ENCODE data around the gene CAMSAP3.
"Not testable (repeated sequence)": the region's sequence is repeated elsewhere in the genome, so short reads cannot be mapped to it uniquely, and the experiment has no call there.

Gene CAMSAP3

DNA sequence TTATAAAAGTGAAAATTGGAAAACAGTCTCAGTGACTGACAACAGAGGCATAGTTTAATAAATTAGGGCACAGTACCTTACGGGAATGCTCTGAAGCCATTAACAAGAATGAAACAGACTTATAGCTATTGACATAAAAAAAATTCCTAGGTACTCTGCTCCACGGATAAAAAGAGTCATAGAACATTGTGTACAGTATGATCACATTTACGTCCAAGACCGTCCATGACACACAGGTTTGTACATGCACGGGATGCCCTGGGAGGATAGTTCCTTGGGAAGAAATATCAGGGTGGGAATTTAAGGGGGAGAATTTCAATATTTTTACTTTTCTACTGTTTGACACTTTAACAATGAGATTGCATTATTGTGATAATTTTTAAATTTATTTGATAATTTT is 24.9 kb upstream of the CAMSAP3 start:
- no peak for DNase-seq

DNA sequence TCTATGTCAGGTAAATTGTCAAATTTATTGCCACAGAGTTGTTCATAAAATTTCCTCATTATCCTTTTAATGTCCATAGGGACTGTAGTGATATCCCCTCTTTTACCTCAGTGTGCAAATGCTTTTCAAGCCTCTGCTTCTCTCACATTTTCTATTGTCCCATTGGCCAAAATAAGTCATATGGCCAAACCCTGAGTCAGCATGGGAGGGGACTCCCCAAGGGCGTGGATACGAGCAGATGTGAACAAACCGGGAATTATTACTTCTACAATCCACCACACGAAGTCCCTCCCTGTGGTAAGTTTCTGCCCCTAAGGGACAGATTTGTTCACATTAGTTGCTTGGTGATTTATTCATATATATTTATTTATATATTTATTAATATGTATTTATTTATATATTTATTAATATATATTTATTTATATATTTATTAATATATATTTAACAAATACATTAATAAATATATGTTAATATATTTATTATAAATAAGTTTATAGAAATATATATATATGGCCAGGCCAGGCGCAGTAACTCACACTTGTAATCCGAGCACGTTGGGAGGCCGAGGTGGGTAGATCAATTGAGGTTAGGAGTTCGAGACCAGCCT is 20.1 kb upstream of the CAMSAP3 start:
- no peak for DNase-seq

DNA sequence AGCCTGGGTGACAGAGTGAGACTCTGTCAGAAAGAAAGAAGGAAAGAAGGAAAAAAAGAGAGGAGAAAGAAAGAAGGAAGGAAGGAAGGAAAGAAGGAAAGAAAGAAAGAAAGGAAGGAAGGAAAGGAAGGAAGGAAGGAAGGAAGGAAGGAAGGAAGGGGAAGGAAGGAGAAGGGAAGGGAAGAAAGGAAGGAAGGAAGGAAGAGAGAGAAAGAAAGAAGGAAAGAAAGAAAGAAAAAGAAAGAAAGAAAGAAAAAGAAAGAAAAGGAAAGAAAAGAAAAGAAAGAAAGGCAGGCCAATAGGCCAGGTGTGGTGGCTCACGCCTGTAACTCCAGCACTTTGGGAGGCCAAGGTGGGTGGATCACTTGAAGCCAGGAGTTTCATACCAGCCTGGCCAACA is 18.2 kb upstream of the CAMSAP3 start:
- DNase-seq, result not testable (repeated sequence)

DNA sequence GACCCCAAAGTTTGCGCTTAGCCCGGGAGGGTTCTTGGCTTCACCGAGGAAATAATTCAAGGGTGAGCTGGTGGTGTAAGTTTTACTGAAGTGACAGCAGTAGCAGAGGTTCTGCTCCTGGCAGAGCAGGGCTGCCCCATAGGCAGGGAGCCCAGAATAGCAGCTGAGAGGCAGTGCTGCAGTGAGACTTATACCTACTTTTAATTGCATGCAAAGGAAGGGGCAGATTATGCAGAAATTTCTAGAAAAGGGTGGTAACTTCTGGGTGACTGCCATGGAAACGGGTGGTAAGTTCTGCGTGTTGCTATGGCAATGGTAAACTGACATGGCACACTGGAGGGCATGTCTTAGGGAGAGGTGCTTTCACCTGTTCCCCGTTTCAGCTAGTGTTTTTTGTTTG is 17.5 kb upstream of the CAMSAP3 start:
- no peak for DNase-seq

DNA sequence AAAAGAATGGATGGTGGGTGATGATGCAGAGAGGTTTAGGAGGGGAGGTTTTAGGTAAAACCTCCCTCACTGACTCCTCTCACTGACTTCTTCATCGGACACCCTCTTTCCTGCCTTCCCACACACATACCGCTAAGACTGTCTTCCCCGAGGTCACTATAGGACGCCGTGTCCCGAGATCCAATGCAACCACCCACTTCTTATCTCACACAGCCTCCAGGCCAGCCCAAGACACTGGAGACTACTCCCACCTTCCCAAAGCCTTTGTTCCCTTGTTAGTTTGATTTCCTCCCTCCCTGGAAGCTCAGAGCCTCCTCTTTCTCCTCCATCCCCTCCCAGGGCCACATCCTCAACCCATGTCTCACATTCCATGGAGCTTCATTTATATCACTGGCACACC is 16.5 kb upstream of the CAMSAP3 start:
- DNase-seq, result no peak

DNA sequence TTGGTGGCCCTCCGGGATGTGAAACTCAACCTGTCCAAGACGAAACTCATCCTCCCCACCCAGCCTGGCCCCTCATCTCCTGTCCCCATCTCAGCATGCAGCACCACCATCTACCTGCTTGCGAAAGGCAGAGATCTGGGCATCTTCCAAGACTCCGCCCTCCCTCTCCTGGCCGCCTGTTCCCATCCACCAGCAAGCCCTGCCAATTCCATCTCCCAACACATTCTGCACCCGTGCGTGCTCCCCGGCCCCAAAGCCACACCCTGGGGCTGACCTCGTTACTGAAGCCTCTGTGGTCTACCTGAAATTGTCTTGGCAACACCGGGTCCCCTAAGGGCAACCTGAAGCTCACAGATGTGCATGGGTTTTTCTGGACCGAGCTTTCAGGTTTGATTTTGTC is 13.2 kb upstream of the CAMSAP3 start:
- DNase-seq, result no peak

DNA sequence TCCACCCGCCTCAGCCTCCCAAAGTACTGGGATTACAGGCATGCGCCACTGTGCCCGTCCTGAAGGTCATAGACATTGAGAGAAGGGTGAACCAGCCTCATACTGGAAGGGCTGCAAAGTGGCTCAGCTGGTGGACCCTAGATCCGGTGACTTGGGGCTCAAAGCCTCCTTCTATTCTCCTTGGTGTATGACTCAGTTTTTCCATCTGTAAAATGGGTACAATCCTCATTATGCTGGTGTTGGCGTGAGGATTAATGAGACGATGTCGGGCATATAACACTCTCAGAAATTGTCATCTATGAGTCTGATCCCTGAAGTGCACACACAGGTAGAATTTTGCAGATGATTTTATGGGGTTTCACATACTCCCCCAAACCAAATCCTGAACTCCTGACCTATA is 5.8 kb upstream of the CAMSAP3 start:
- no peak for DNase-seq

DNA sequence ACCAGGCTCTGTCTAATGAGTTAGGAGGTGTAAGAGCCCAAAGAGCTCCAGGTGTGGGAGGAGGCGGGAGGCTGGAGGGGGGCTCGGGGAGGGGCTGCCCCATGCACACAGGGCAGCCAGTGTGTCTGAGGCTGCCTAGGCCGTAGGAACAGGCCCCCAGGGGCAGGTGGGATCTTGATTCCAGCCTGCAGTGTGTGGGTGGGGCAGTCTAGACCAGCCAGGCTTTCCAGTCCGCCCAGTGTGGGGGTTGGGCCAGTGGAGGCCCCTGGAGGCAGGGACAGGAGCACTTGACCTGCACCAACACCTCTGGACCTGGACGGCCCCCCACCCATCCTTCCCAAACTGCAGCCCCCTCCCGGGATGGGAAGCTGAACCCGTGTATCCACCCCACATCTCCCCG is 5.4 kb upstream of the CAMSAP3 start:
- DNase-seq, result no peak

DNA sequence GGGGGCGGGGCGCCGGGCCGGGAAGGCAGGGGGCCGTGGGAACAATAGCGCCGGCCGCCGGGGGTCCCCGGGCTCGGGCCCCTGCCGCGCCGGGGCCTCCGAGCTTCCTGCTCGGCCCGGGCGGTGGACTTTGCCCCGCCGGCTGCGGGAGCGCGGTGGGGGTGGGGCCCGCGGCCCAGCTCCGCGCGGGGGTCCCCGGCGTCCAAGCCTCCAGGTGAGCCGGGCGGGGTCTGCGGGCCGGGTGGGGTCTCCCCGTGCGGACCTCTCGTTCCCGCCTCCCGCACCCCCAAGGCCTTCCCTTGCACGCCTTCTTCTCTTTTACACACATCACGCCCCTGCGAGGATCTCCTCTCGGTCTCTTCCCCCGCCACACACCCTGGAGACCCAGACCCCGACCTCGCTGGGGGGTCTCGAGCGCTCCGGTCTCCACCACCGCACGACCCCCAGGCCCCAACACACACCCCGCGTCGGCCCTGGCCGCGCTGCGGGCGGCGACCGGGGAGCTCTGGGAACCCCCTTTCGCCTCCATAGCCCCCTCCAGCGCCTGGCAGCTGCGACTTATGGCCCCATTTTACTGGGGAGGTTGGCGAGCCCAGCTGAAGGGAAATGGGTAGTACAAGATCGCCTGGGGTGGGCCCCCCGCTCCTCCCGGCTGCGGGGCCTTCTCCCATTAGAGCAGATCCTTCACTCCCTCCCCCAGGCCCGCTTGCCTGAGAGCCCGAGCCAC is 711 bp downstream of the CAMSAP3 start:
- DNase-seq, result no peak

DNA sequence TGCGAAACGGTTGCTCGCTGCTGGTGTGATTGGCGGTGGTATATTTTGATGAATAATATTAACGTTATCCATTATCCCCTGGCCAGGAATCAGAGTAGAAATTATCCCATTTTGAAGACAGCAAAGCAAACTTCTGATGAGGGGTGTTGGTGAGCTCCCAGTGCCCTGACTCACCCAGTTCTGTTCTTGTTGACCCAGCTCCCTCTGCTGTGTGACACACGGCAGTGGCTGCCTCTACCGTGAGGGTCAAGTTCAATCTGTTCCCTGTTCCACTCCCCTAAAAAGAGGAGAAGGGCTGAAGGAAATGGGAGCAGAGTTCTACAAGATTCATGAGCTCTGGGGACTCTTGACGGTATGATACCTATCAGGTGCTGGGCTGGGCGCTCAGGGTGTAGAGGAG is 2.0 kb downstream of the CAMSAP3 start:
- DNase-seq, result no peak

DNA sequence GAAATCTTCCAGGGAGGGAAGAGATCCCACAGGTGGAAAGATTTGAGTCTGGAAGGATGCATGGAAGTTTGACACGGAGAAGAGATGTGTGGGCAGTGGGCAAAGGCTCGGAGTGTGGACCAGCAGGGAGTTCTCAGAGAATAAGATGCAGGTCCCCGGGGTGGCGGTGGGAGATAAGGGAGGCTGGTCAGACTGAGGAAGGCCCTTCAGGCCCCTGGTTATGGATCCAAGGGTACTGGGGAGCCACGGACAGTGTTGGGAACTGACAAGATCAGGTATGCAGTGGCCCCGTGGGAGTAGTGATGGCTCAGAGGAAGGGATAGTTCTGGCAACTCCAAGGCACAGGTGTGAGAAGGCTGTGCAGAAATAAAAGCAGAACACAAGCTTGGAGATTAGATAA is 2.5 kb downstream of the CAMSAP3 start:
- no peak for DNase-seq

DNA sequence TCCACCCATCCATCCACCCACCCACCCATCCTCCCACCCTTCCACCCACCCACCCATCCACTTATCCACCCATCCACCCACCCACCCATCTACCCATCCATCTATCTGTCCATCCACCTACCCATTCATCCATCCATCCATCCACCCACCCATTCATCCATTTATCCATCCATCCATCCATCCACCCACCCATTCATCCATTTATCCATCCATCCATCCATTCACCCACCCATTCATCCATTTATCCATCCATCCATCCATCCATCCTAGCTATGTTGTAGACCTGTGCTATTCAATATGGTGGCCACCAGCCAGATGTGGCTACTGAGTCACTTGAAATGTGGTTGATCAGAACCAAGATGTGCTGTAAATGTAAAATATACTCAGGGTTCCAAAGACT is 5.1 kb downstream of the CAMSAP3 start:
- DNase-seq, result no peak

DNA sequence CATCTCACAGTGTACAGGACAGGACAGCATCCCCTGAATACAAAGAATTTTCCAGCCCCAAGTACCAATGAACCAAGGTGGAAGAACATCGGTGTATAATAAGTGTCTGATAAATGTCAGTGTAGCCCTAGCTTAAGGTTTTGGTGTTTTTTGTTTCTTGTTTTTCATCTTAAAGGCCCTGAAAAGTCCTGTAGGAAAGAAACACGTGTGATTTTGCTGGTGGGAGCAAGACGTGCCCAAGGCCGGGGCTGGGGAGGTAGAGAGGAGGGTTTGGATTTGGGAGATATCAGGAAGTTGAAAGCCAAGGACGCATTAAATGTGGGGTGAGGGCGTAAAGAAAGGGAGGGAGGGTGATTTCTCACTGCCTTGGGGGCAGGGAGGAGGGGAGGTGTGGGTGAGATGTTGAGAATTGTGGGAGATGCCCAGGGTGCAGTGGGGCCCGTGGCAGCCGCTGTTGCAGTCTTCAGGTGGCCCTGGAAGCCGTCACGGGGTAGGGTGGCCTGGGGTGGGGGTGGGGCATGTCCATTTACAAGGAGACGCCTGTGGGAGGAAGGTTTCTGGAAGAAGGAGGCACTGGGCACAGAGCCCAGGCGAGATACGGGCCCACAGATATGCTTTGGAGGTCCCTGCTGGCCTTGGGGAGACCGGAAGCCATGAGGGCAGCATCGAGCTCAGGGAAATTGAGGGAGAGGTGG is 6.7 kb downstream of the CAMSAP3 start:
- DNase-seq, result no peak

DNA sequence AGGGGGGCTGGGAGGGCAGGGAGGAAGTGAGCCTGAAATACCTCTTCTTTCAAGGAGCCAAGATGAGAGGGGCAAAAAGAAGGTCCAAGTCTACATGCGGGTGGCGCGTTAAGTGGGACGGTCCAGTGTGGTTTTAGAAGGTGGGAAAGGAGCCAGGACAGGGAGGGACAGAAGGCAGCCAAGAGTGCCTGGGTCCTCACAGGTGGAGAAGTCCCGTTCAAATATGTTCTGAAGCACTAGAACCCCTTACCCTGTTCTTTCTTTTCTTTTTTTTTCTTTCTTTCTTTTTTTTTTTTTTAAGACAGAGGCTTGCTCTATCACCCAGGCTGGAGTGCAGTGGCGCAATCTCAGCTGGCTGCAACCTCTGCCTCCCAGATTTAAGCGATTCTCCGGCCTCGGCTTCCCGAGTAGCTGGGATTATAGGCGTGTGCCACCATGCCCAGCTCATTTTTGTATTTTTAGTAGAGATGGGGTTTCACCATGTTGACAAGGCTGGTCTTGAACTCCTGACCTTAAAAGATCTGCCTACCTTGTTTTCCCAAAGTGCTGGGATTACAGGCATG is 7.4 kb downstream of the CAMSAP3 start:
- DNase-seq, result no peak

DNA sequence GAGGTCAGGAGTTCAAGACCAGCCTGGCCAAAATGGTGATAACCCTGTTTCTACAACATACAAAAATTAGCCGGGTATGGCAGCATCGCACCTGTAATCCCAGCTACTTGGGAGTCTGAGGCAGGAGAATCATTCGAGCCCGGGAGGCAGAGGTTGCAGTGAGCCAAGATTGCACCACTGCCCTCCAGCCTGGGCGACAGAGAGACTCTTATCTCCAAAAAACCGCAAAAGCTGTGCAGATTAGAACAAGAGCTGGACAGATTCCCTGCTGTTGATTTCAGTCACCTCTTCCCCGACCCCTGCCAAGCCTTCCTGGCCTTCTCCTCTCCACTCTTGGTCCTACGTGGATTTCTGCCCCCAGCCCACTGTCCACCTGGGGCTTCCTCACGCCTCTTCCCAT is 8.3 kb downstream of the CAMSAP3 start:
- DNase-seq, result no peak

DNA sequence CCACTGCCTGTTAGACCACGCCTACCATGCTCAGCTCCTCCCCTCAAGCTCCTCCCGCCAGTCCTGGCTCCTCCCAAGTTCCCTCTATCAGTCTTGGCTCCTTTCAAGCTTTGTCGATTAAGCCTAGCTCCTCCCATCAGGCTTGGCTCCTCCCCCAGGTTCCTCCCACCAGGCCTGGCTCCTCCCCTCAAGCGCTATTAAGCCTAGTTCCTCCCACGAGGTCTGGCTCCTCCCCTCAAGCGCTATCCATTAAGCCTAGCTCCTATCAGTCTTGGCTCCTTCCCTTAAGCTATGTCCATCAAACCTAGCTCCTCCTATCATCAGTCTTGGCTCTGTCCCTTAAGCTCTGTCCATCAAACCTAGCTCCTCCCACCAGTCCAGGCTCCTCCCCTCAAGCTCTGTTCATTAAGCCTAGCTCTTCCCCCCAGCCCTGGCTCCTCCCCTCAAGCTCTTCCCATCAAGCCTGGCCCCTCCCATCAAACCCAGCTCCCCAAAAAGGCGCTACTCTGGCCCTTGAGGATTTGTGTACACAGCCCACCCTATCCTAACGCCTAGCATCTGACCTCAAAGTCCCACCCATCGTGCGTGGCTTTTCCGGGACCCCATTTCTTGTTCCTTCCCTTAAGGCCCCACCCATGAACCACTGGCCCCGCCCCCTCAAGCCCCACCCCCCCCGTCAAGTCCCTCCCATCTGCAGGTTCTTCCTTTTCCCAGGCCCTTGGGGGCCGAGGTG is 10.0 kb downstream of the CAMSAP3 start:
- peak in 1 of 56 donors; percentile 45 for DNase-seq

DNA sequence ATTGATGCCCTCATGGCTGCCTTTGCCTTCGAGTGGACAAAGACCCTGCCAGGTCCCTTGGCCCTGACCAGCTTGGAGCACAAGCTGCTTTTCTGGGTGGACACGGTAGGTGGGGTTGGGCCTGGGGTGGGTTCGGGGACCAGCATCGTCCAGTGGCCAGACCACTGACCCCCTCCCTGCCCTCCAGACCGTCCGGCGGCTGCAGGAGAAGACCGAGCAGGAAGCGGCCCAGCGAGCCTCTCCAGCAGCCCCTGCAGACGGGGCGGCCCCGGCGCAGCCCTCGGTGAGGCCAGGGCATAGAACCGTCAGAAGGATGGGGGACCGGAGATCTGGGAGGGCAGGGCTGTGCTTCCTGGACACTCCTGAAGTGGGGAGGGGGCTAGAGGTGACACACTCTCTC is 10.6 kb downstream of the CAMSAP3 start:
- DNase-seq, result no peak

DNA sequence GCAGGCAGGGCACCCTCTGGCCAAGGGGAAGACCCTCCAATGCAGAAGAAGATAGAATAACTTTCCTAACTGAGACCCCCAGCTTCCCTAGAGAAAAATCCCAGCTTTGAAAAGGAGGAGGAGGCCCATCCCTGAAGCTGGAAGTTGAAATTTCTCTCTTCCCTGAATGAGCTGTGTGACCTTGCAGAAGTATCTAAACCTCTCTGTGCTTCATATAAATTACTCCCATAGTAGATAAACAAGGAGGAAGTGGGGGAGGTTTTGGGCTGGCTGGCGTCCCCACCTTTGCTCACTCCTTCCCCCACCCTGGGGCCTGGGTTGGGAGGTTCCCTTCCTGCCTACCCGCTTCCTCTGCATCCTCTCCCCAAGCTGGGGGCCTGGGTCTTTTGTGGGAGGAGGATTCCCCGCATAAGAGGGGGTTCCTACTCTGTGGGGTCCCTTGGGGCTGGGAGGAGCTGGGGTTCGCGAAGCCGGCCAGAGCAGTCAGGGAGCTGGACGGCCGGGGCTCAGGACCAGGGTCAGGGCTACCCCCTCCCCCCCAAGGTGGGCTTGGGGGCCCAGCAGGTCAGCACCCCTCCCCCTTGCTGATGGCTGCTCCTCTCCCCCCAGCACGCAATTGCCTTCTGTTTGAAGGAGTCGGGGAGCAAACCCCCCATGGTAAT is 11.7 kb downstream of the CAMSAP3 start:
- no peak for DNase-seq

DNA sequence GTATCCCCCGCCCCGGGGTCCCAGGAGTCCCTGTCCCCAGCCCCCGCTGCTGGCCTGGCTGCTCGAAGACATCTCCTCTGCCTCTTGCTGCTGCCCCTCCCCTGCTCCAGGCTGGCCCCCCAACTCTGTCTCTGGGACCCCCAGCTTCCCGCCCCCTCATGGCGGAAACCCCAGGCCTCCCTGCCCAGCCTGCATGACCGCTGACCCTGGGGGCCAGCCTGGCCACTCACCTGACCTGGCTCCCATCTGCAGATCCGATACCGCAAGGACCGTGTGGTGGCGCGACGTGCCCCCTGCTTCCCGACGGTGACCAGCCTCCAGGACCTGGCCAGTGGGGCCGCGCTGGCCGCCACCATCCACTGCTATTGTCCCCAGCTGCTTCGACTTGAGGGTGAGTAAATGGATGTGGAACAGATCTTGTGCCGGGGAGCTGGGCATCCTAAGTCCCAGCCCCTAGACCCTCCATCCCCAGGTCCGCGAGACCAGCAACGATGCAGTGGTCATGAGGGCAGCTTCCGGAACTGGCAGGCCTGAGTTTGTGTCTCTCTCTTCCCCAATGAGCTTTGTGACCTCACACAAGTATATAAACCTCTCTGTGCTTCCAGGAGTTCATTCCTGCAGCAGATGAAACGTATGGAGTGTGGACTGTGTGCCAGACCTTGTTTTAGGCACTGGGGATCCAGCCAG is 12.4 kb downstream of the CAMSAP3 start:
- DNase-seq, result no peak

DNA sequence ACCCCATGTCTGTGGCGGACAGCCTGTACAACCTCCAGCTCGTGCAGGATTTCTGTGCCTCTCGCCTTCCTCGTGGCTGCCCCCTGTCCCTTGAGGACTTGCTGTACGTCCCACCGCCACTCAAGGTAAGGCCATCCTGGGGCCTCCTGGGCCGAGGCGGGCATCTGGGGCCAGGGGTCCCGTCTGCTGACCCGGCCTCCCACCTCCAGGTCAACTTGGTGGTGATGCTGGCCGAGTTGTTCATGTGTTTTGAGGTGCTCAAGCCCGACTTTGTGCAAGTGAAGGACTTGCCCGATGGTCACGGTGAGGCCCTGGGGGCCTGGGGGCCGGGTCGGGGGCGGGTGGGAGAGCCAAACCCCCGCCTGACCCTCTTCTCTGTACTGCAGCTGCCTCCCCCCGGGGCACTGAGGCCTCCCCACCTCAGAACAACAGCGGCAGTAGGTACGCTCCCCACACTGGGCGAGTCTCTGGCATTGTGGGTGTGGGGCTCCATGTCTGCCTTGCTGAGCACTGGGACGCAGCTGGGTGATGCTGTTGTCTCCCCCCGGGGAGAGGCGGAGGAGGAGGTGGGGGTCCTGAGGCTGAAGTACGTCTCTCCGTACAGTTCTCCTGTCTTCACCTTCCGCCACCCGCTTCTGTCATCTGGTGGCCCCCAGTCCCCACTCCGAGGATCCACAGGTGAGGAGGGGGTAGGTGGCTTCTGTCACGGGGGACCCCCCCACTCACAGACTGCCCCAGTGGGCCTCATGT is 15.0 kb downstream of the CAMSAP3 start:
- no peak for DNase-seq
